Measurements from ENCODE around the gene GMPR.
A peak's percentile ranks its signal among the peaks of the same experiment; 100 is the strongest.

The GMPR gene

DNA sequence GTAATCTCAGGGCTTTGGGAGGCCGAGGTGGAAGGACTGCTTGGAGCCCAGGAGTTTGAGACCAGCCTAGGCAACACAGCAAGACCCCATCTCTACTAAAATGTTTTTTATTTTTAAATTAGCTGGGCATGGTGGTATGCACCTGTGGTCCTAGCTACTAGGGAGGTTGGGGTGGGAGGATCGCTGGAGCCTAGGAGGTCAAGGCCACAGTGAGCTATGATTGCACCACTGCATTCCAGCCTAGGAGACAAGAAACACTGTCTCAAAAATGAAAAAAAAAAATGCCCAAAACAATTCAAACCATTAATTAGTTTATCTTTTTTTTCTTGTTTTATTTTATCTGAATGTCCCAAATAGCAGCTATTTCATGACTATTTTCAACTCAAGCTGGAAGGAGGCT lies 85.8 kb downstream of the GMPR start:
- DNase-seq (ENCODE audit: insufficient read length, low spot score) (no peak), FAIRE-seq (no peak)

GRCh38 chr6:16324606-16325225 lies 86.3 kb downstream of the GMPR start:
- no peak for FAIRE-seq
- DNase-seq (ENCODE audit: insufficient read length, low spot score), result no peak

- FAIRE-seq (no peak), DNase-seq (ENCODE audit: insufficient read length, low spot score) (no peak)
These were observed 88.1 kb downstream of the GMPR start for GRCh38 chr6:16326531-16326930.

DNA sequence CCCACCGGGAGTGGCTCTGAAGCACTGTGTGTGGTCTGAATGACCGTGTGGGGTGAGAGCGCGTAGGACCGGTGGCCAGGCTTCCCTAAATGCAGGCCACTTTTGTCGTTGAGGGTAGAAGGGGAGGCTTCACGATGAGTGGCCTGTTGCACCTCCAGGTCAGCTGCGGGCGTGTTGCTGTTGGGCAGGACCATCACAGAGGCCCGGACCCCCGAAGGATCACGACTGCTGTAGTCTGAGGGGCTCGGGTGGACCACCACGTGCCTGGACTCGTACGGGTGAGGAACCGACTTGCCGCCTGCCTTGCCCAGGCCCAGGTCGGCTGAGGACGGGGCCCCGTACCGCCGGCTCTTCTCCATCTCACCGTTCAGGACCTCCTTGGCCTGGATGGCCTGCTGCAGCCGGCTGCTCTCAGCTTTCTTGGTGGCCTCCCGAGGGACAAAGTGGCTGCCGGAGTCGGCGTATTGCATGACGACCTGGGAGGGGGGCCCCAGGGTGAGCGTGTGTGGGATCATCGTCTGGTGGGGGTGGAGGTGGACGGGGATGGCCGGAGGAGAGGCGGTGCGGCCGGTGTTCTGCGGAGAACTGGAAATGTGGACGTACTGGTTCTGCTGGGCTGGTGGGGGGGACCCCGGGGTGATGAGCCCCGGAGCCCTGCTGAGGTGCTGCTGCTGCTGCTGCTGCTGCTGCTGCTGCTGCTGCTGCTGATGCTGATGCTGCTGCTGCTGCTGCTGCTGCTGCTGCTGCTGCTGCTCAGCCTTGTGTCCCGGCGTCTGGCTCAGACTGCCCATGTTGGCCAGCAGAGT lies 88.8 kb downstream of the GMPR start:
- FAIRE-seq (no peak), DNase-seq (ENCODE audit: insufficient read length, low spot score) (no peak)

DNA sequence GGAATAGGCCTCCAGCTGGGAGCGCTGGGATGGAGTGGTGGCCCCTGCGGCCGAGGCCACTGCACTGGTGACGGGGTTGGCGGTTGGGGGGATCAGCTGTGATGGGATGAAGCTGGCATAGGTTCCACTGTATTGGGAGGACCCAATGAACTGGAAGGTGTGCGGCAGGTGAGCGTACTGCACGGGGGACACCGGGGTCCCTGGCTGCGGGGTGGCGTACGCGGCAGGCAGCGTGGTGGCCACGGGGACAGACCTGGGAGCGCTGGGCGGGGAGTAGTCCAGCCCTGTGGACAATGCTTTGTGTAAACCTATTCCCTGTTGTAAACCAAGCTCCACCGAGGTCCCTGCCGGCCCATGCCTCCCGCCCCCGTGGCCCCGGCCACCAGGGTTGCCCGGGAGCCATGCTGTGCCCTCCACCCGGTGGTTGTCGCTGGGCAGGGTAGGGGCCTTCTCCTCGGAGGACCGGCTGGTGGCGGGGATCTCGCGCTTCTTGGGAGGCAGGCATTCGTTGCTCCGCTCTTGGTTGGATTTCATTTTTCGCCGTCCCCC lies 89.5 kb downstream of the GMPR start:
- DNase-seq (ENCODE audit: insufficient read length, low spot score) (no peak), FAIRE-seq (no peak)

DNA sequence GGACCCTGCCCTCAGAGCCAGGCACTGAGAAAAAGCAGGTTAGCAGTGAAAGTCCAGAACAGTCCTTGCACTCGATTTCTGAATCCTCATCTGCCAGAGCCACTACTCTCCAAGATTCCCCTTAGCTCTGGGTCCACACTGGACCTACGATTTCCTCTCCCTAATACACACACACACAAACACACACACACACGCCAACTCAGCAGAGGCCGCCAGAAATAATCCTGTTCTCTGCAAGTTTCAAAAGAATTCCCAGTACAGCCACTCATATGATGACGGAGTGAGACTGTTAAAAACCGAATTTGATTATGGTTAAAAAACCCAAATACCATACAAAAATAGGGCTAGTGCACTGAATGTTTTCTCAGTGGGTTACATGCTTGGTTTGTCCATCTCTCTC lies 90.8 kb downstream of the GMPR start:
- DNase-seq (ENCODE audit: insufficient read length, low spot score) (no peak), FAIRE-seq (no peak)

DNA sequence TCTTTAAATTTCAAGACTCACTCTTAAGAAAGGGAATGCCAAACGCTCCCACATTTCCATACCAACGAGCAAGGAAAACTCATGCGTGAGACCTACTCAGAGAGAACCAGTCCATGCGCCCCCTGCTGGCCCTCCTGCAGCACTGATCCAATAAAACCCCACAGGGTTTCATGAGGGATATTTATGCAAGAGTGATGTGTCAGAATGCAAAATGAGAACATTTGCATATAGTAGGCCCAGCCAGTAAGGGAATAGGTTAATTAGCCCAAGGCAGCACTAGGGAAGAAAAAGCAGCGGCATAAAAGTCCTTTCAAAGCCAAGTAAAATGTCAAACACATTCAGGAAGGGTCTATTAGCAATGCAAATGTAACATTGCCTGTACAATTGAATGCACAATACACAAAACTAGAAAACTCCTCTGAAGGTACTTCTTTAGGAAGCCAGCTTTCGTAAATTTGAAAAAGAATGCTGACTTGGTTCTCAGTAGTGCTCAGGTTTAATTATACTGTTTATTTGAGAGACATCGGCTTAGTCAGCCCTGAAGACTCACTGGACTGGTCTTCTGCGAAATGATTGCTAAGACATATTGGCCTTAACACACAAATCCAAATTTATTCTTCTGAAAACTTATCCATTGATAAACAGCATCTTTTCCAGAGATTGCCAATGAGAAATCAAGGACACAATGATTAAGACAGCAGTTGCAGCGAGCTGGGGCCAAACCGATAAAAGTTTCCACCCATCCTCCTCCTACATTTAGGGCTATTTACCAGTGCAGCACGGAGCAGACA lies 93.2 kb downstream of the GMPR start:
- DNase-seq (ENCODE audit: insufficient read length, low spot score) (peak; percentile 61), FAIRE-seq (peak; percentile 68)

DNA sequence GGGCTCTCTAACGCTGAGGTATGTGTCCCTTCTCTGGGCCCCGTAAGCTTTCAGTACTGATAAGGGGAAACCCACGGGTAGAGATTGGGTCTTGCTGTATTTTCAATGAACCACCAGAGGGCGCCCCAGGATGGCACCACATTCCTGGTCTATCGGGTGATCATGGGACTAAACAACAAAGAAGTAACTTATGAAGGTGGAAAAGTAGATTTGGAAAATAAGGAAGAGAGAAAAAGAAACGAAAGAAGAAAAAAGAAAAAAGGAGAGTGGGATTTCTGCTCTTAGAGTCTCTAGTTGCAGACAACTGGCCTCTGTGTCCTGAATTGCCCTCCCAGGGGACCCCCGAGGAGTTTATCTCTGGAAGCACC lies 93.8 kb downstream of the GMPR start:
- DNase-seq (ENCODE audit: insufficient read length, low spot score) (peak; percentile 81), FAIRE-seq (peak; percentile 95)

- DNase-seq (ENCODE audit: insufficient read length, low spot score) (no peak), FAIRE-seq (no peak)
These were observed 95.2 kb downstream of the GMPR start for GRCh38 chr6:16333580-16333979.

GRCh38 chr6:16334671-16335070 lies 96.3 kb downstream of the GMPR start:
- DNase-seq (ENCODE audit: insufficient read length, low spot score) (no peak), FAIRE-seq (no peak)

DNA sequence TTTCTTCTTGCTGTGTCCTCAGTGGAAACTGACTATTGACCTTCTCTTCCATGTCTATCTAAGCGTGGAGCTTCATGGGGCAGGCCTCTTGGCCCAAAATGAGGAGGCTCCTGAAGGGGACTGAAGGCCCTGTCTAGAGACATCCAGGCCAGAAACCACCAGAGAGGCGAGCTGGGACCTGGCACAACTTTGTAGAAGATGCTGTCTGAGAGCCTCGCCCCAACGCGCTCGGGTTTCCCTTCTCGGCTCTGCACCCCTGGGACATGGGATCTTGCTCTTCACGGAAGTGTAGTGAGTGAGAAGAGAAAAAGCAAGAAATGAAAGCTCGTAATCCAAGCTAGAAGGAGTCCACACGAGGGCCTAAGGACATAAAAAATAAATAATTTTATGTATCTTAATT lies 96.8 kb downstream of the GMPR start:
- no peak for DNase-seq (ENCODE audit: insufficient read length, low spot score)
- FAIRE-seq, result no peak

- DNase-seq (ENCODE audit: insufficient read length, low spot score) (no peak), FAIRE-seq (no peak)
These were observed 97.8 kb downstream of the GMPR start for GRCh38 chr6:16336056-16336818.

GRCh38 chr6:16336911-16337294 lies 98.5 kb downstream of the GMPR start:
- no peak for FAIRE-seq
- DNase-seq (ENCODE audit: insufficient read length, low spot score), result no peak

DNA sequence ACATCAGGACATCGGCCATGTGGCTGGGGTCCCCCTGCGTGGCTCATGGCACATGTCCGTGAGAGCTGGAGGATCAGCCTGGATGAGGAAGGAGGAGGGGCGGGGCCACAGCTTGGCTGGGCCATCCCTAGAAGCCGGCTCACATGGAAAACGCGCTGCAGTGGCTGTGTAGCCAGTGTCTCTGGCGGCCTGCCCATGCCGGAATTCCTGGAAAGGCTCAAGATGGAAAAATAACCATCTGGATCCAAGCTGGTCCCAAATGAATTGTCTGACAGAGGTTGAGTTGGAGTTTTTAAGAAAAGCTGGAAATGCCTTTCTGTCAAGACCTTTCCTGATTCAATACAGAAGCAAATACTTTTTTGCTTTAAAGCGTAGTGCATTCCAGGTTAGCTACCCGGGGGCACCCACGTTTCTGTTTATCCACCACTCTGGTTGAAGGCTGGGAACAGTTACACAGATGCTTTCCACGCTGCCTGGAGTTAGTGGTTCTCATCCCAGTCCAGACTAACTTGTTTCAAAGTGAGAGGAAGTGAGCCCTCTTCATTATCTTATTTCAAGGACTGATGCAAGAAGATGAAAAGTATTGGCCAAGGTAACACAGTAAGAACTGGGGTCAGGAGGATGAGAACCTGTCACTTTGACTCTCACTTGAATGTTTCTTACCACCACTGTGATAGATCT lies 99.0 kb downstream of the GMPR start:
- no peak for FAIRE-seq
- DNase-seq (ENCODE audit: insufficient read length, low spot score), result no peak

GRCh38 chr6:16338577-16339264 lies 100.3 kb downstream of the GMPR start:
- no peak for DNase-seq (ENCODE audit: insufficient read length, low spot score)
- FAIRE-seq, result no peak

DNA sequence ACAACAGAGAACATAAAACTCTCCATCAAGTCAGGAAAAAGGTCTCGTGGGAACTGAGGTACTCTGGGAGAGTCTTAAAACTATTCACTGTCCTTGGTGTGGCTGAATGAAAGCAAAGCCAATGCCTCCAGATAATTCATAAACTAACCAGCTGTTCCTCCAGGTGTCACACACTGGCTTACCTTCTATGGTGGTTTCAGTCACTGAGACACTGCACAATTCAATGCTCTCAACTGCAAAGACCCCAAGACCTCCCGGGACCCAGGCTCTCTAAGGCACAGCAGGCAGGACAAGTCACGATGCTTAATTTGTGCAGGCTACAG lies 100.8 kb downstream of the GMPR start:
- FAIRE-seq, result no peak
- DNase-seq (ENCODE audit: insufficient read length, low spot score), result no peak

- DNase-seq (ENCODE audit: insufficient read length, low spot score) (no peak), FAIRE-seq (no peak)
These were observed 105.2 kb downstream of the GMPR start for GRCh38 chr6:16343593-16343992.

GRCh38 chr6:16344756-16345155 lies 106.4 kb downstream of the GMPR start:
- no peak for FAIRE-seq
- DNase-seq (ENCODE audit: insufficient read length, low spot score), result no peak
